Measurements from ENCODE around the gene C1orf159. TPM values are rescaled to one million over a fixed set of nuclear protein-coding genes. Genes with fewer than 3 reads are reported as not detected.

C1orf159 gene
- total RNA-seq, 1 experiment from 2014 or later = 15.7 TPM

DNA sequence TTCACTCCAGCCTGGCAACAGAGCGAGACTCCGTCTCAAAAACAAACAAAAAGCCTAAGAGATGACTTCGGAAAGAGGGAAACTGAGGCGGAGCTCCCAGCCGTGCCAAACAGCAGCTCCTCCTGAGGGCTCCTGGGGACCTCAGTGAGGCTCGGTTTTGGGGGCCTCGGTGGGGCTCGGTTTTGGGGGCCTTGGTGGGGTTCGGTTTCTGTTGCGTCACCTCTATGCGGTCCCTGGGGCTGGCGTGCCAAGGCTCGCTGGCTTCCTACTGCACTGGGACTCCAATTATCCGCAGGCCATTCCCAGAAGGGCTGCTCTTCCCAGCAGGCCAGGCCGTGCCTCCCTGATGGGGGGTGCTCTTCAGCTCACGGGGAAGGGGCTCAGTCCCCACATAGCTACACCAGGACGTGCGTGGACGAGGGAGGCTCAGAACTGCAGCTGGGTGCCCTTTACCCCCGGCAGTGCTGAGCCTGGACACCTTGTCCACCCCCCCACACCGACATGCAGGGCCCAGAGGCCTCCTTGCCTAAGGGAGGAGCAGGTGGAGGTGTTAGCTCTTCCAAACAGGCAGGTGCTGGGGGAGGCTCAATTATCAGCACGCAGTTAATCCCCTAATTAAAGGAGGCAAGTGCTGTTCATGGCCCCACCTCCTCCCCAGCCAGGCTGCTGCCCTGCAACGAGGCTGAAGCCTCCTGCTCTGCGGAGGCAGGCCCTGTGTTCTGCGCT is 5.1 kb upstream of the C1orf159 start:
- intact Hi-C loops (cut with micrococcal nuclease) = no loop called here
- Mint-ChIP-seq H3K27me3 (ENCODE audit: insufficient read depth, unreplicated experiment) (no peaks in the 10 kb centered on the region), H3K4me1 (ENCODE audit: insufficient read depth, unreplicated experiment) (no peaks in the 10 kb centered on the region), H3K4me3 (ENCODE audit: unreplicated experiment) (no peak overlapping the region), H3K27ac (ENCODE audit: low read depth, unreplicated experiment) (no peak overlapping the region), H3K9me3 (ENCODE audit: unreplicated experiment) (no peaks in the 10 kb centered on the region), H3K36me3 (ENCODE audit: insufficient read depth, unreplicated experiment) (no peaks in the 10 kb centered on the region)
- DNase-seq (ENCODE audit: unreplicated experiment) = no peak
- ChIA-PET CTCF (interaction anchor here (0.6 to 7.2 kb wide), 9 partner anchors 9 to 499 kb away, joined by 3 to 77 read pairs (median 3); no protein-coding TSS in a partner anchor), POLR2A (interaction anchor here (1.3 to 1.8 kb wide), 2 partner anchors 170 kb away, joined by 3 to 13 read pairs; no protein-coding TSS in a partner anchor)
- TF ChIP-seq CTCF (IDR thresholded peaks at IDR 0.05; ENCODE audit: unreplicated experiment) = no peak
- no TSS peak for BruUV-seq (replicated peaks)

DNA sequence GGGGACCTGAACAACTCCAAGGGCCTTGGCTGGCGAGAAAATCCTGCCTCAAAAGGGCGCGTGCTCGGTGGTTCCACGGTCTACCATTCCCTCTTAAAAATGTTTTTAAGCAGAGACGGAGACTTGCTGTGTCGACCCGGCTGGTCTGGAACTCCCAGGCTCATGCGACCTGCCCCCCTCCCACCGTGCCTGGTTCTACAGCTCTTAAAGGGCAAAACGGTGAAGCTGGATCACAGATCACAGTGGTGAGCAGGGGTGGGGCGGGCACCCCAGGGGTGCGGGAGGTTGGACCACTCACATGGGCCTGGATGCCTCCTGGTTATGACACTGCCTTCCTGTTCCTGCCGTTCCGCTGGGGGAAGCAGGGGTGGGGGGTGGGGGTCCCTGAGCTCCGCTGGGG is 4.2 kb upstream of the C1orf159 start:
- Mint-ChIP-seq H3K27me3 (ENCODE audit: insufficient read depth, unreplicated experiment) (no peaks in the 10 kb centered on the region), H3K27ac (ENCODE audit: low read depth, unreplicated experiment) (no peak overlapping the region), H3K9me3 (ENCODE audit: unreplicated experiment) (no peaks in the 10 kb centered on the region), H3K4me3 (ENCODE audit: unreplicated experiment) (no peak overlapping the region), H3K36me3 (ENCODE audit: insufficient read depth, unreplicated experiment) (no peaks in the 10 kb centered on the region), H3K4me1 (ENCODE audit: insufficient read depth, unreplicated experiment) (no peaks in the 10 kb centered on the region)
- no peak for DNase-seq (ENCODE audit: unreplicated experiment)
- CTCF ChIA-PET = interaction anchor here (0.5 to 7.2 kb wide), 5 partner anchors 47 to 171 kb away, joined by 3 to 77 read pairs (median 3); no protein-coding TSS in a partner anchor
- TF ChIP-seq CTCF (IDR thresholded peaks at IDR 0.05; ENCODE audit: unreplicated experiment) = no peak
- intact Hi-C loops (cut with micrococcal nuclease) = no loop called here
- BruUV-seq (replicated peaks) = no TSS peak
- POLR2A ChIA-PET = interaction anchor here (1.3 kb wide), 1 partner anchor 171 kb away, joined by 3 read pairs; no protein-coding TSS in a partner anchor

GRCh38 chr1:1119272-1119890 is 3.5 kb upstream of the C1orf159 start:
- POLR2A ChIA-PET = interaction anchor here (0.8 kb wide), 1 partner anchor 154 kb away, joined by 3 read pairs; the partner anchor contains the start of gene UBE2J2
- no peak overlapping the region for H3K27ac Mint-ChIP-seq (ENCODE audit: low read depth, unreplicated experiment)
- CTCF ChIA-PET = interaction anchor here (0.6 to 7.2 kb wide), 3 partner anchors 46 to 172 kb away, joined by 3 to 77 read pairs (median 3); no protein-coding TSS in a partner anchor
- no peaks in the 10 kb centered on the region for H3K9me3 Mint-ChIP-seq (ENCODE audit: unreplicated experiment)
- no peaks in the 10 kb centered on the region for H3K36me3 Mint-ChIP-seq (ENCODE audit: insufficient read depth, unreplicated experiment)
- no peak overlapping the region for H3K4me3 Mint-ChIP-seq (ENCODE audit: unreplicated experiment)
- BruUV-seq (replicated peaks) = no TSS peak
- H3K27me3 Mint-ChIP-seq (ENCODE audit: insufficient read depth, unreplicated experiment) = no peaks in the 10 kb centered on the region
- no peak for TF ChIP-seq CTCF (IDR thresholded peaks at IDR 0.05; ENCODE audit: unreplicated experiment)
- intact Hi-C loops (cut with micrococcal nuclease) = no loop called here
- no peak for DNase-seq (ENCODE audit: unreplicated experiment)
- no peaks in the 10 kb centered on the region for H3K4me1 Mint-ChIP-seq (ENCODE audit: insufficient read depth, unreplicated experiment)

DNA sequence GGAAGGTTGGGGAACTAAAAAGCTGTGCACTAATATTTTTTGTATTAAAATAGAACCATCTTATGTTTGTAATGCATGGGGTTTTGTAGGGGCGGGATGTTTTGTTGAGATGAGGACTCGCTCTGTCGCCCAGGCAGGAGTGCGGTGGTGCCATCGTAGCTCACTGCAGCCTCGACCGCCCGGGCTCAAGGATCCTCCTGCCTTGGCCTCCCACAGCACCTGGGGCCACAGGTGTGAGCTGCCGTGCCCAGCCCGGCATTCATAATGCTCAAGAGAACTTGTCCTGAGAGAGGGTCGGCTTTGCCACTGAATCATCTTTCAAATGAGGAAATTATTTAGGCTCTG is 3.0 kb upstream of the C1orf159 start:
- Mint-ChIP-seq H3K9me3 (ENCODE audit: unreplicated experiment) (no peaks in the 10 kb centered on the region), H3K36me3 (ENCODE audit: insufficient read depth, unreplicated experiment) (no peaks in the 10 kb centered on the region), H3K4me1 (ENCODE audit: insufficient read depth, unreplicated experiment) (no peaks in the 10 kb centered on the region), H3K27me3 (ENCODE audit: insufficient read depth, unreplicated experiment) (no peaks in the 10 kb centered on the region), H3K27ac (ENCODE audit: low read depth, unreplicated experiment) (no peak overlapping the region), H3K4me3 (ENCODE audit: unreplicated experiment) (no peak overlapping the region)
- DNase-seq (ENCODE audit: unreplicated experiment) = no peak
- intact Hi-C loops (cut with micrococcal nuclease) = no loop called here
- BruUV-seq (replicated peaks) = no TSS peak
- TF ChIP-seq CTCF (IDR thresholded peaks at IDR 0.05; ENCODE audit: unreplicated experiment) = no peak
- POLR2A ChIA-PET = interaction anchor here (0.8 kb wide), 1 partner anchor 155 kb away, joined by 3 read pairs; the partner anchor contains the start of gene UBE2J2
- CTCF ChIA-PET = interaction anchor here (0.6 to 7.2 kb wide), 3 partner anchors 97 to 172 kb away, joined by 3 to 77 read pairs (median 4); no protein-coding TSS in a partner anchor
